ENCODE results near the gene PODXL2.

Gene PODXL2

DNA sequence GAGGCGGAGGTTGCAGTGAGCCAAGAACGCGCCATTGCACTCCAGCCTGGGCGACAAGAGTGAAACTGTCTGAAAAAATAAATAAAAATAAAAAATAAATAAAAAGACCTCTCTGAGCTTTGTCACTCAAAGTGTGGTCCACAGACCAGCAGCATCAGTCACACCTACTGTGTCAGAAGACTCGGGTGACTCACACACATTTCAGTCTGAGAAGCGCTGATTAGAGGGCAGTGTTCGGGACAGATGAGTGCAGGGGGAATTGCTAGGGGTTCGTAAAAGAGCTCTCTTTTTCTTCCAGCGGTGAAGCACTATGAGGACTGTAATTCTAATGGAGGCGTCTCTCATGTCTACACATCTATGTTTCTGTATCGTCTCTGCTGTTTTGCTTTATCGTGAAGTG is 5.7 kb downstream of the PODXL2 start:
- peaks cover 8% of the 10 kb centered on the region for H3K4me1 ChIP-seq (ENCODE audit: low read length)
- no peaks in the 10 kb centered on the region for H3K36me3 ChIP-seq (replicated peaks; ENCODE audit: low read depth, low read length)
- H2AFZ ChIP-seq (ENCODE audit: low read depth, low read length), result no peak overlapping the region
- no peak overlapping the region for H3K4me3 ChIP-seq (ENCODE audit: low read length)
- no peak overlapping the region for H3K4me2 ChIP-seq (ENCODE audit: low read length)
- H3K27ac ChIP-seq (ENCODE audit: low read length), result no peak overlapping the region
- H4K20me1 ChIP-seq (ENCODE audit: insufficient read depth, low read length), result no peaks in the 10 kb centered on the region
- peaks cover 9% of the 10 kb centered on the region; the same call in 1 of the 2 replicates for H3K27me3 ChIP-seq (ENCODE audit: low read depth, low read length)
- H3K9ac ChIP-seq (ENCODE audit: low read length), result no peak overlapping the region
- no peaks in the 10 kb centered on the region for H3K9me3 ChIP-seq (ENCODE audit: insufficient read depth, low read length)
- H3K79me2 ChIP-seq (ENCODE audit: low read length), result no peaks in the 10 kb centered on the region
- TF ChIP-seq CTCF (IDR thresholded peaks at IDR 0.05; ENCODE audit: low read depth, low read length), result no peak
- no peak for TF ChIP-seq EZH2phosphoT487 (IDR thresholded peaks at IDR 0.05; ENCODE audit: low read depth)

- Histone ChIP-seq H2AFZ (ENCODE audit: low read depth, low read length) (no peak overlapping the region), H3K36me3 (replicated peaks; ENCODE audit: low read depth, low read length) (no peaks in the 10 kb centered on the region), H3K9ac (ENCODE audit: low read length) (no peak overlapping the region), H3K4me3 (ENCODE audit: low read length) (no peak overlapping the region), H4K20me1 (ENCODE audit: insufficient read depth, low read length) (no peaks in the 10 kb centered on the region), H3K4me1 (ENCODE audit: low read length) (no peaks in the 10 kb centered on the region), H3K27ac (ENCODE audit: low read length) (no peak overlapping the region), H3K79me2 (ENCODE audit: low read length) (no peaks in the 10 kb centered on the region), H3K9me3 (ENCODE audit: insufficient read depth, low read length) (no peaks in the 10 kb centered on the region), H3K27me3 (ENCODE audit: low read depth, low read length) (peaks cover 7% of the 10 kb centered on the region; the same call in 1 of the 2 replicates), H3K4me2 (ENCODE audit: low read length) (no peak overlapping the region)
- TF ChIP-seq CTCF (IDR thresholded peaks at IDR 0.05; ENCODE audit: low read depth, low read length), result no peak
These were observed 8.6 kb downstream of the PODXL2 start for GRCh38 chr3:127637546-127637945.

GRCh38 chr3:127637971-127638370 is 9.0 kb downstream of the PODXL2 start:
- H4K20me1 ChIP-seq (ENCODE audit: insufficient read depth, low read length), result no peaks in the 10 kb centered on the region
- no peak overlapping the region for H2AFZ ChIP-seq (ENCODE audit: low read depth, low read length)
- no peak overlapping the region for H3K4me2 ChIP-seq (ENCODE audit: low read length)
- H3K9ac ChIP-seq (ENCODE audit: low read length), result no peak overlapping the region
- H3K9me3 ChIP-seq (ENCODE audit: insufficient read depth, low read length), result no peaks in the 10 kb centered on the region
- no peaks in the 10 kb centered on the region for H3K4me1 ChIP-seq (ENCODE audit: low read length)
- no peak overlapping the region for H3K4me3 ChIP-seq (ENCODE audit: low read length)
- peaks cover 7% of the 10 kb centered on the region; the same call in 1 of the 2 replicates for H3K27me3 ChIP-seq (ENCODE audit: low read depth, low read length)
- no peak overlapping the region for H3K27ac ChIP-seq (ENCODE audit: low read length)
- no peaks in the 10 kb centered on the region for H3K36me3 ChIP-seq (replicated peaks; ENCODE audit: low read depth, low read length)
- no peak for TF ChIP-seq EZH2phosphoT487 (IDR thresholded peaks at IDR 0.05; ENCODE audit: low read depth)
- no peak for TF ChIP-seq CTCF (IDR thresholded peaks at IDR 0.05; ENCODE audit: low read depth, low read length)
- no peaks in the 10 kb centered on the region for H3K79me2 ChIP-seq (ENCODE audit: low read length)

GRCh38 chr3:127639173-127640041 is 10.4 kb downstream of the PODXL2 start:
- H3K4me2 ChIP-seq (ENCODE audit: low read length), result no peak overlapping the region
- H3K4me1 ChIP-seq (ENCODE audit: low read length), result no peaks in the 10 kb centered on the region
- no peak overlapping the region for H3K9ac ChIP-seq (ENCODE audit: low read length)
- no peak overlapping the region for H3K4me3 ChIP-seq (ENCODE audit: low read length)
- H3K79me2 ChIP-seq (ENCODE audit: low read length), result no peaks in the 10 kb centered on the region
- no peaks in the 10 kb centered on the region for H3K36me3 ChIP-seq (replicated peaks; ENCODE audit: low read depth, low read length)
- no peak overlapping the region for H3K27ac ChIP-seq (ENCODE audit: low read length)
- no peak overlapping the region for H2AFZ ChIP-seq (ENCODE audit: low read depth, low read length)
- H3K9me3 ChIP-seq (ENCODE audit: insufficient read depth, low read length), result no peaks in the 10 kb centered on the region
- peaks cover 7% of the 10 kb centered on the region; the same call in 1 of the 2 replicates for H3K27me3 ChIP-seq (ENCODE audit: low read depth, low read length)
- H4K20me1 ChIP-seq (ENCODE audit: insufficient read depth, low read length), result no peaks in the 10 kb centered on the region
- no peak for TF ChIP-seq EZH2phosphoT487 (IDR thresholded peaks at IDR 0.05; ENCODE audit: low read depth)
- no peak for TF ChIP-seq CTCF (IDR thresholded peaks at IDR 0.05; ENCODE audit: low read depth, low read length)

All from OCI-LY3 (cell line).